ENCODE data around the gene DHFR.
A peak's percentile ranks its signal among the peaks of the same experiment; 100 is the strongest.

The DHFR gene

GRCh38 chr5:80632700-80633099, 22.1 kb downstream of the DHFR start:
- no peak for DNase-seq (ENCODE audit: insufficient read length, low spot score)
- TF ChIP-seq, protein P1, sequence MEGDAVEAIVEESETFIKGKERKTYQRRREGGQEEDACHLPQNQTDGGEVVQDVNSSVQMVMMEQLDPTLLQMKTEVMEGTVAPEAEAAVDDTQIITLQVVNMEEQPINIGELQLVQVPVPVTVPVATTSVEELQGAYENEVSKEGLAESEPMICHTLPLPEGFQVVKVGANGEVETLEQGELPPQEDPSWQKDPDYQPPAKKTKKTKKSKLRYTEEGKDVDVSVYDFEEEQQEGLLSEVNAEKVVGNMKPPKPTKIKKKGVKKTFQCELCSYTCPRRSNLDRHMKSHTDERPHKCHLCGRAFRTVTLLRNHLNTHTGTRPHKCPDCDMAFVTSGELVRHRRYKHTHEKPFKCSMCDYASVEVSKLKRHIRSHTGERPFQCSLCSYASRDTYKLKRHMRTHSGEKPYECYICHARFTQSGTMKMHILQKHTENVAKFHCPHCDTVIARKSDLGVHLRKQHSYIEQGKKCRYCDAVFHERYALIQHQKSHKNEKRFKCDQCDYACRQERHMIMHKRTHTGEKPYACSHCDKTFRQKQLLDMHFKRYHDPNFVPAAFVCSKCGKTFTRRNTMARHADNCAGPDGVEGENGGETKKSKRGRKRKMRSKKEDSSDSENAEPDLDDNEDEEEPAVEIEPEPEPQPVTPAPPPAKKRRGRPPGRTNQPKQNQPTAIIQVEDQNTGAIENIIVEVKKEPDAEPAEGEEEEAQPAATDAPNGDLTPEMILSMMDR (IDR thresholded peaks at IDR 0.05; ENCODE audit: insufficient read depth, missing control alignments): no peak
- FAIRE-seq: peak; percentile 41

DNA sequence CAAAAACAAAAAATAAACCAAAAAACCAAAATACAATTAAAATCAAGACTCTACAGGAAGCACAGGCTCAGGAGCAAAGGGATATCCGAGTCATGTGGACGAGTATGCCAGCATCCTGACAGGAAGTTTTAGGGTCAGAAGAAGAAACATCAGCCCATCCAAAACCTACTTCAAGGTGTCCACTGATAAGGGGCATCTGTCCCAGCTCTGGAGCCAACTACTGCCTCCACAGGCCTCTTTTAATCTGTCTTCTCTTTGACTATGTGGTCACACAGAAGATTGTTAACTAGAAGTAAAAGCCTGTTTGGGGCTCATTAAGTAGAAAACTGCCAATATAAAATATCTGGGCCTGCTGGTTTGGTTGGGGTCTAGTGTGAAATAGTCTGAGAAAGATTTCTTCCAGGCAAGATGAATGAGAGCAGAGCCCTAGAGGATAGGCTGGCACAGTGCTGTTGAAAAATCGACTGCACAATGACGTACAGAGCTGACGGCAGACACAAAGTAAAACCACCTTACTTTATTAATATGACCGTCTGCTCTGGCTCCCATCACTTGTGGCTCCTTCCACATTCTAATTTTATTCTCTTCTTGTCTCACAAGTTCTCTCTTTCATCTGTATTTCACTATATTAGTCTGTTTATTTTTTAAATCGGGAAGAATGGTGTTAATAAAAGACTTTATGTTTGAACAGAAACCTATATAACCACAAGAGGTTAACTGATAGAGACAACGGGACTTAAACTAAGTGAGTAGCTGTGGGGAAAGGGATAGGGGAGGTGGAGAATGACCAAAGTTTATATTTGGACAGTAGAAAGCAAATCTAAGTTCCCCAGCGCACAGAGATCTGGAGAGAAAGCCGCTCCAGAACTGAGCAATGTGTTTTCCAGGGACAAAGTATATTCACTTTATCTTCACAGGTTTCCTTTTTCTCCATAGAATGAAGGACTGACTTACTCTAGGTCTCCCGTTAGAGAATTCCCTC, 23.2 kb downstream of the DHFR start:
- TF ChIP-seq, protein P1 (IDR thresholded peaks at IDR 0.05; ENCODE audit: insufficient read depth, missing control alignments): no peak
- FAIRE-seq (no peak), DNase-seq (ENCODE audit: insufficient read length, low spot score) (no peak)

GRCh38 chr5:80629281-80629680, 25.5 kb downstream of the DHFR start:
- DNase-seq (ENCODE audit: insufficient read length, low spot score): no peak

DNA sequence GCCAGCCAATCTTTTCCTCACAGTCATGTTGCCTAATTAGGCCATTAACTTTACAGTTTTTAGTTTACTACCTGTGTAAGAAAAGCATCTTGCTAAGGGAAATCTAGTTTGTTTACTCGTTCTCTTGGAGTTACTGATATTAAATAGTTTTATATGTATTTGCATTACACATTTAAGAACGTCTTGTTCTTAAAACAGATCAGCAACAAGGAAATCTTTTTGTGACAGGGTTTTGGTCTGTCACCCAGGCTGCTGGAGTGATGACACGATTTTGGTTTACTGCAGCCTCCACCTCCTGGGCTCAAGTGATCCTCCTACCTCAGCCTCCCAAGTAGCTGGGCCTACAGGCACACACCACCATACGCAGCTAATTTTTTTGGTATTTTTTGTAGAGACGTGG, 29.6 kb downstream of the DHFR start:
- FAIRE-seq (no peak), DNase-seq (ENCODE audit: insufficient read length, low spot score) (no peak)
- TF ChIP-seq, protein P1 (IDR thresholded peaks at IDR 0.05; ENCODE audit: insufficient read depth, missing control alignments): no peak

More at GRCh38 chr5:80629281-80629680, 25.5 kb downstream of the DHFR start:
- TF ChIP-seq, protein P1 (IDR thresholded peaks at IDR 0.05; ENCODE audit: insufficient read depth, missing control alignments): no peak
- FAIRE-seq: no peak

GRCh38 chr5:80623999-80624398, 30.8 kb downstream of the DHFR start:
- TF ChIP-seq, protein P1 (IDR thresholded peaks at IDR 0.05; ENCODE audit: insufficient read depth, missing control alignments): no peak
- no peak for DNase-seq (ENCODE audit: insufficient read length, low spot score)
- FAIRE-seq: no peak

- FAIRE-seq (no peak), DNase-seq (ENCODE audit: insufficient read length, low spot score) (no peak)
- TF ChIP-seq, protein P1 (IDR thresholded peaks at IDR 0.05; ENCODE audit: insufficient read depth, missing control alignments): no peak
Observed at GRCh38 chr5:80622756-80623155, 32.0 kb downstream of the DHFR start.

DNA sequence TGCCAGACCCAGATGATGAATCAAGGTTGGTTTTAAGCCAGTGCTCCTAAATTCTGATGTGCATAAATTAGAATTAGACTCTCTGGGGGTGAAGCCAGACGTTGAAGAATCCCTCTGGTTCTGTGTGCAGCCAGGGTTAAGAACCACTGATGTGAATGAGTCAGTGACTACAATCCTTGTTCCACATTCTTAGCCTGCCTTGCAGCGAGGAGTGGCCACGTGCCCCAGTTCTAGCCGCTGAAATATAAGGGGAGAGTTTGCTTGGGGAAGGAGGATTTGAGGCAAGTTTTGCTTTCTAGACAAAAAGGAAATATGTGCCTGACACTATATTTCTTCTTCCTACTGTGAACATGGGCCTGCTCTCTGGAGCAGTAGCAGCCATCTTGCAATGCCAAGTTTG, 34.6 kb downstream of the DHFR start:
- TF ChIP-seq, protein P1 (IDR thresholded peaks at IDR 0.05; ENCODE audit: insufficient read depth, missing control alignments): no peak

More for the DNA sequence above, 34.6 kb downstream of the DHFR start:
- FAIRE-seq: no peak
- DNase-seq (ENCODE audit: insufficient read length, low spot score): no peak

Data from D721Med (cell line).